C4-2B (cell line): ENCODE measurements around the gene ATG10.

ENCODE experiments used
- CTCF ChIP-seq: fragments of 450-650 bp; conservative IDR thresholded peaks from 2 replicates; pipeline ENCODE4 v1.5.1; 2017; ENCODE audit warnings: mild to moderate bottlenecking
- ZFX ChIP-seq: fragments of 450-650 bp; IDR thresholded peaks from 2 replicates; pipeline ENCODE4 v1.6.1; 2017

DNA sequence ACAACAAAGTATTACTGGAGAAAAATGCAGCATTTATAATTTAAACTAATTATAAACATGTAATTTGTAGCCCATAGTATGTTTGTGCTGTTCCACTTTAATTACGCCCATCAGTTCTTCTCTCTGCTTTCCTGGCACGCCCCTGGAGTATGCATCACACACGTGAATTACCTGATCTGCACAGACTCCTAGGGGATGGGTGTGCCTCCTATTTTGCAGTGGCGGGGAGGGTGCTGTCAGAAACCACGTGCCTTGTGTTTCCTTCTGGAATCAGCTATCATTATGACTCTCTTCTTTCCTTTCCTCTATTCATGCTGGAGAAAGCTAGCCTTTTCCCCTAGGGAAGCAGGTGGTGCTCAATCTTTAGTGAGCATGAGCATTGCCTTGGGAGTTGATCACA, 263.1 kb downstream of the ATG10 start:
- TF ChIP-seq CTCF = no peak
- no peak for TF ChIP-seq ZFX
